HuH-7.5 (cell line): ENCODE data around the gene FAM241A.
"Not testable (repeated sequence)": the region's sequence is repeated elsewhere in the genome, so short reads cannot be mapped to it uniquely, and the experiment has no call there.

Experiments used
- DNase-seq: peaks from one replicate; pipeline ENCODE4 v3.0.0; 2011; ENCODE audit warnings: low spot score

Gene FAM241A

GRCh38 chr4:112173593-112174558, 28.6 kb downstream of the FAM241A start:
- no peak for DNase-seq

DNA sequence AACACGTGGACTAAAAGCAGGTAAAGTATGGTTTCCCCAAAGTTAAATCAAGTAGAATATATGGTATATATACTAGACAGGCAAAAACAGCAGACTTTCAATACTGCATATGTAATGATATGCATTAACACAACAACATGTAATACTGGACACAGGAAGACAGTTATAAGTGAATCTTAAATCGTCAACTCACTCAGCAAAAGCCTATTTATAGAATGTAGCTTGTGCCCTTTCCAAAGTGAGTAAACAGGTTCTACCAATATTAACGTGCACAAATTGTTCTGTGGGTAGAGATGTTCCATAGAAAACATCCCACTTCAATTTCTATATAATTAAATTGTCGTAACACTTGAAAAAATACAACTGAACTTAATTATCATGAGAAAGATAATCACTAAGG, 30.6 kb downstream of the FAM241A start:
- DNase-seq = no peak

DNA sequence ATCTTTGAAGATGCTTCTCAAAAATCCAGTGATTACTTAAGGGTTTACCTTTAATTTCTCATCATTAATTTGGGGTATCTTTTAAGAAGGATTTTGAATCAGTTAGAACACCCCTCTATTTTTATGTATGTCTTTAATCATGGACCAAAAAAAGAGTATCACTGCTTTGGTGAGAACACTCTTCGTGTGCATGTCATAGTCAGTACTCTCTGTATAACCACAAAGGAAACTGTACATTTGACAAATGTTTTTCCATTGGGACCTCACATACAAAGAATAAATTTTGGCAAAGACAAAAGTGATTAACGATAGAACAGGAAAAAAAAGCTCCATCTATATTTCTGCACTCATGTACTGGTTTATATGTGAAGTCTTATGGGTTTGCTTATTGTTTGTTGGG, 31.3 kb downstream of the FAM241A start:
- no peak for DNase-seq

DNA sequence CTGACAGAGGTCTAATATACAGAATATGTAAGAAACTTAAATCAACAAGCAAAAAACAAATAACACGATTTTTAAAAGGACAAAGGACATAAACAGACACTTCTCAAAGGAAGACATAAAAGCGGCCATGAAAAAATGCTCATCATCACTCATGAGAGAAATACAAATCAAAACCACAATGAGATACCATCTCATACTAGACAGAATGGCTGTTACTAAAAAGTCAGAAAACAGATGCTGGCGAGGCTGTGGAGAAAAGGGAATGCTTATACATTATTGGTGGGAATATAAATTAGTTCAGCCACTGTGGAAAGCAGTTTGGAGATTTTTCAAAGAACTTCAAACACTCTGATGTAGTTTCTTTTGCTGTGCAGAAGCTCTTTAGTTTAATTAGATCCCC, 33.5 kb downstream of the FAM241A start:
- DNase-seq = not testable (repeated sequence)

DNA sequence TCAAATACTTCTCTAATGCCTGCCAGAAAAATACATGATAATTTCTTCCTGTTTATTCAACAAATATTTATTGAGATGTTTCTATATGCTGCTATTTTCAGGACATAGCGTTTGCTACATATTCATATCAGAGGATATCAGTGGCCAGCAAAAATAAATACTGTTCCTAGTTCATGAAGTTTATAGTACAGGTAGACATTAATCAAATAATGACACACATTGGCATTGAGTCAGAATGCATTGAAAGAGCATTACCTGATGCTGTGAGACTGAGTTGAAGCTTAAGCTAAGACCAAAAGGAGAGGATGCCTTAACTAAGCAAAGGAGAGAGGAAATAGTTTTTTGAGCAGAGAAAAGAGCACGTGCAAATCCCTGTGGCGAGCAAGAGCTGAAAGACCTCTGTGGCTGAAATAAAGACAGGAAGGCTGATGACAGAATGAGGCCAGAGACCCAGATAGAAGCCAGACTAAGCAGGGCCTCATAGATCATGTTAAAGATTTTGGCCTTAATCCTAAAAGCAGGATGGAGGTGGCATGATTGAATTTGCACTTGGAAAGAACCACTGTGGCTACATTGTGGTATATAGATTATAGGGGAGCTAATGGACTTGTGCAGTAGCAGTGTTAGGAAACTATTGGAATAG, 36.2 kb downstream of the FAM241A start:
- DNase-seq = no peak

DNA sequence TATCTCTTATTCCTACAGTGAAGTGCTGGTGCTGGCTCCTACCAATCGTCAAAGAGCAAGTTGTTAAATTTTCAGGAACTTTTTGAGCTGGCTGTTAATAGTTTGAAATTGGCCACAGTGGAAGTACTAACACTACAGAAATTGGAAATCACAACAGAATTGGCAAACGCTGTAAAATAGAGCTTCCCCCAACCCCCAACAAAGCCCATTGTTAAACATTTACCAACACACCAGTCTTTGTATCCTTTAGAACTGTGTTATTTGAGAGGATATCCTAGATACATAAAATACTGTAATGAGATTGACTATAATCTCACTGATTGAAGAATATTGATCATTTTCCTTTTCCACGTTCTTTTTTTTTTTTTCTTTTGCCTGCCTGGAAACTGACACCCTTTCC, 37.4 kb downstream of the FAM241A start:
- no peak for DNase-seq

DNA sequence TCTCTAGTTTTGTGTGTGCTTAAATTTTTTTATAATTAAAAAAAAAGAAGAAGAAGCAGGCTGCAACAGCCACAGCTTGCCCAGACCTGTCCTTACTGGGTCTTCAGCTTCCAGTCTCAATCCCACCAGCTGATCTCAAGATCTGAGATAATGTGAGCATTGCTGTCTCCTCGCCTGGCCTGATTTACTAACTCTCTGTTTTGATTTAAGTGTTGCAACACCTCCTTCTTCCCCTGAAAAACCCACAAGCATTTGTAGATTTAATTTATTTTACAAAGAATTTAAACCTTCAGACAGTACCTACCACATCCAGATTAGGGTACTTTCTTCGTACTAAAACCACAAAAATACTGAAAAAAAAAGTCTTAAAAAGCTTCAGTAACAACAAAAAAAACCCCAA, 38.0 kb downstream of the FAM241A start:
- no peak for DNase-seq

GRCh38 chr4:112184438-112184837, 39.2 kb downstream of the FAM241A start:
- no peak for DNase-seq

DNA sequence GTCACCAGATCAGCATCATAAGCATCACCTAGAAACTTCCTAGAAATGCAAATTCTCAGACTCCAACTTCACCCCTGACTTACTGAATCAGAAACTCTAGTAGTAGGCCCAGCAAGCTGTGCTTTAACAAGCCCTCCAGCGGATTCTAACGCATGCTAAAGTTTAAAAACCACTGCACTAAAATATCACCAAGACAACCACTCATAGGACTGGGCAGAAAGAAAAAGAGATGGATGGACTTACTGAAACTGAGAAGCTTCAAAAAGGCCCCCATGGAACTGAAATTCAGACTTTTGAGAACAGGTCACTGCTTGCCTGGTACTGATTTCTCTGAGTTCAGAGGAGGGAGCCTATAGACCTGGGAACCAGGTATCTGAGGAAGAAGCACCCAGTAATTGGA, 40.1 kb downstream of the FAM241A start:
- DNase-seq = no peak

GRCh38 chr4:112185740-112186670, 40.8 kb downstream of the FAM241A start:
- no peak for DNase-seq

DNA sequence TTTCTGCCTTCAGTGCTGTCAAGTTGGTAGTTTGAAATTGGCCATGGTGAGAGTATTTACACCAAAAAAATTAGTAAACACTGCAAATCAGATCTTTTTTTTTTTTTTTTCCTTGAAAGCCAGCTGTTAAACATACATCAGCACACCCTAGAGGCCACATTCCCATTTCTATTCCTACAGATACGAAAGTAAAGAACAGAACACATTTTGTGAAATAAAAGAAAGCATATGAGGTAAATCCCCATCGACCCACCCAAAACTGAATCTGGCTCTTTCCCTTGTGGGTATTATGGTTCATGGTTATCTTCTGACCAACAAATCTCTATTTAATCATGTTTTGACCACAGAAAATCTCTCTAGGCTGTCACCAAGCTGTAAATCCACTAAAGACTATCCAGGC, 44.5 kb downstream of the FAM241A start:
- no peak for DNase-seq

GRCh38 chr4:112190684-112191083, 45.4 kb downstream of the FAM241A start:
- no peak for DNase-seq

GRCh38 chr4:112196461-112196860, 51.2 kb downstream of the FAM241A start:
- DNase-seq = no peak

DNA sequence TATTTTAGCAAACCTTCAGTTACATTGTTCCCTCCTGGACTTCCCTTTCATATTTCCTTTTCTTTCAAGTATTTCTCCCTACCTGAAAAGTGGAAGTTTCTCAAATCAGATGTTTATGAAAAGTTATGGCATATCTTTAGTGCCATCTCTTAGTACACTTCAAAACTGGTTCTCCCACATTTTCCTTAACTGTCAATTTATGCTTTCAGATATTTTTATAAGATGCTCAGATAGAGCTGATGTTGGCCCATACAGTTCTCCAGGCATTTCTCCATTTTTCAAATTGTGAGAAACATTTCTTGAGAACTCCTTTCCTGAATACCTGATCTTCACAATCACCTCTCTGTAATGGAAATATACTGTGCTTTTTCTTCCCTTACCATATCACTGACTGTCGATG, 53.8 kb downstream of the FAM241A start:
- DNase-seq = no peak

DNA sequence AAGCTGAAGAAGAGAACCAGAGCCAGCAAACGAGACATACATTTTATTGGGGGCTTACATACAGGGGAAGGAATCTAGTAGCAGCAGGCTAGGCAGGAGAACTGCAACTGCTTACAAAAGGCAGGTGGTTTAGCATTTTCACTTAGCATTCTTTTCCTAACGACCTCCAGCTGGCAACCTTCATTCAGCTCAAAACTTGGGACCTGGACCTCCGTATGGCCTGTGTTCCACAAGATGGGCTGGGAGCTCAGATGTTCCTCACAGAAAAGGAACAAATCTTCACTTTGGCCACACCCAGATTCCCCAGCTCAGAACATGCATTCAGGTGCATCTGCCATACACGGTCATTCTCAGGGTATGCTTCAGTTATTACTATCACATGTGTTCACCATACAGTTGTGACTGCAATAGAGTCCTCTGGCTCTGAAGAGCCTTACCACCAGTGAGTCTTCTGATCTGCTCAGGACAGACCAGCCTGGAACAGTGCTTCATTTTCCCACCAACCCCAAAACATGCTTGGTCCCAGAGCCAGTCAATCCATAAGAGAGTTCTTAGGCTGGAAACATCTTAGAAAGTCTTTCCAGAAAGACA, 56.8 kb downstream of the FAM241A start:
- DNase-seq = no peak

- DNase-seq = no peak
These were observed 58.3 kb downstream of the FAM241A start for GRCh38 chr4:112203593-112203992.

DNA sequence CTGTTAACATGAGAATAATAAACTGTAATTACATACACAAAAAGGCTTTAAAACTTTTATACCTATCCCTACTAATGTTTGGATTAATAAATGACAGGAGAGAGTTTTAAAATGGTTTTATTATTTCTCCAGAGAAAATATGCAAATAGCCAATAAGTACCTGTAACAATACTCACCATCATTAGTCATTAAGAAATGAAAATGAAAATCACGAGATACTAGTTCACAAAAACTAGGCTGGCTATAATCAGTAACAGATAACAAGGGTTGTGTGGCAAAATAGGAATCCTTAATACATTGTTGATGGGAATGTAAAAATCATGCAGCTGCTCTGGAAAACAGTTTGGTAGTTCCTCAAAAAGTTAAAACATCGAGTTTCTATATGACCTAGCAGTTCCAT, 61.2 kb downstream of the FAM241A start:
- no peak for DNase-seq

- not testable (repeated sequence) for DNase-seq
These were observed 63.2 kb downstream of the FAM241A start for GRCh38 chr4:112208137-112209095.

DNA sequence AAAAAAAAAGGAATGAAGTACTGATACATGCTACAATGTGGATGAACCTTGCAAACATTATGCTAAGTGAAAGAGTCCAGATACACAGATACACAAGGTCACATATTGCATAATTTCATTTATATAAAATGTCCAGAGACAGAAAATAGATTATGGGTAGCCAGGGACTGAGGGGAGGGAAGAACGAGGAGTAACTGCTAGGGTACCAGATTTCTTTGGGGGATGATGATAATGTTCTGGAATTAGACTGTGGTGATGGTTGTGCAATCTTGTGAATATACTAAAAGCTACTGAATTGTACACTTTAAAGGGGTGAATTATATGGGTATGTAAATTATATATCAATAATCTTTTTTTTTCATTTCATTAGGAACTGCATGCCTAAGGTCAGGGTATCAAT, 65.5 kb downstream of the FAM241A start:
- no peak for DNase-seq

DNA sequence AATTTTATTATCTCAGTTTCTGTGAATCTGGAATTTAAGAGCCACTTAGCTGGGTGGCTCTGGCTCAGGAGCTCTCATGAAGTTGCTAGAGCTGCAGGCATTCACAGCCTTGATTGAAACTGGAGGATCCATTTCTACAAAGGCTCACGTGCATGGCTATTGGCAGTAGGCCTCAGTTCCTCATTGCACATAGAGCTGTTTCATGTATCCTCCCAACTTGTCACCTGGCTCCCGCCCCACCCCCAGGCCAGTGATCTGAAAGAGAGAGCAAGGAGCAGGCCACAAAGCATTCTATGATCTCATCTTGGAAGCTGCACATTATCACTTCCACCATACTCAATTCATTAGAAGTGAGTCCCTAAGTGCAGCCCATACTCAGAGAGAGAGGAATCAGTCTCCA, 67.8 kb downstream of the FAM241A start:
- DNase-seq = no peak

DNA sequence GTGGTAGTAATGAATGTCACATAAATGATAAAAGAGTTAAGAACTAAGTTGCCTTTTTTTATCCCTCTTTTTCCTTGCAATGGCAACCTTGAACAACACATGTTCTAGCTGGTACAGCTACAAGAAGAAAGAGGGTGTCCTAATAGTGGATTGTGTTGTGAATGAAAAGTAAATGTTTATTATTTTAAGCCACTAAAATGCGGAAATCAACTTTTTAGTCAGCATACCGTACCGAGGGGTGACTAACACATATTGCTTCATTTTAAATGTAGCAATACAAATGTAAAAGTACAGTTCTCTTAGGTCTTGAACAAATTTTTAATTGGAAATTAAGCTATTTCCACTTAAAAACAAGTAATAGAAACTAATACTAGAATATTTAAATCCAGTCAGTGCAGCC, 68.6 kb downstream of the FAM241A start:
- no peak for DNase-seq
